BLaER1 (cell line): ENCODE measurements around the gene TOP1.

ENCODE experiments used
- H3K27ac ChIP-seq: shearing (Covaris generic); formaldehyde crosslinking; 2 replicates; pipeline ENCODE4 v1.8.1; 2022
- H3K27me3 ChIP-seq: shearing (Covaris generic); formaldehyde crosslinking; 2 replicates; pipeline ENCODE4 v1.8.1; 2022
- H3K36me3 ChIP-seq: shearing (Covaris generic); formaldehyde crosslinking; 2 replicates; pipeline ENCODE4 v1.8.1; 2022
- H3K4me1 ChIP-seq: shearing (Covaris generic); formaldehyde crosslinking; 2 replicates; pipeline ENCODE4 v1.8.1; 2022
- H3K4me2 ChIP-seq: shearing (Covaris generic); formaldehyde crosslinking; 2 replicates; pipeline ENCODE4 v1.8.1; 2022
- H3K4me3 ChIP-seq: shearing (Covaris generic); formaldehyde crosslinking; 2 replicates; pipeline ENCODE4 v1.8.1; 2022
- H3K9ac ChIP-seq: shearing (Covaris generic); formaldehyde crosslinking; 2 replicates; pipeline ENCODE4 v1.8.1; 2022
- H3K9me3 ChIP-seq: shearing (Covaris generic); formaldehyde crosslinking; 2 replicates; pipeline ENCODE4 v1.8.1; 2022
- H4K20me1 ChIP-seq: shearing (Covaris generic); formaldehyde crosslinking; 2 replicates; pipeline ENCODE4 v1.8.1; 2022
- Cebpa-rat ChIP-seq: shearing (Covaris generic); IDR thresholded peaks from 2 replicates; pipeline ENCODE4 v1.8.1; 2022

Gene TOP1

DNA sequence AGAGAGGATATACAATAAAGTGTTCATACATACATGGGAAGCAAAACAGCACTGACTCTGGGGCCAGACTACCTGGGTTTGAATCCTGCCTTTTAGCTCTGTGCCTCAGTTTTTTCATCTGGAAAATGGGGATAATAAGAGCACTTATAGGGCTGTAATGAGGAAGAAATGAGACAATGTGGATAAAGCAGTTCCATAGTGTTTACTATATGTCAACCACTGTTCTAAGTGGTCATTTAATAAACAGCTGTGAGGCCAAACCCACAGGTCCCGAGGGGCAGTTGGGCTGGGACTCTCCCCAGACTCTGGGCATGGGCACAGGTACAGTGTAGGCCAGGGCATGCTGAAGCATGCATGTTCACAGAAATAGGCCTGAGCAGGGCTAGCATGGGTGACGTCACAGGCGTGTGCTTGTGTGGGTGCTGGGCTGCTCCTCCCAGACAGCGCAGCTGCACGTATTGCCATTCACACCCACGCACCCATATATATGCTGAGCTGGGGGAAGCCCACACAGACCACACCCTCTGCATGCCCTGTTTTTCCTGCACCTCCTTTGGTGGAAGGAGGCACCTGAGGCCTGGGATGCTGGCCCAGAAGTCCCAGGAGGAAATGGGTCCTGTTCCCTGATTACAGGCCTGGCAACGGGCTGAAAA lies 105.2 kb downstream of the TOP1 start:
- no peaks in the 10 kb centered on the region for H3K9me3 ChIP-seq
- TF ChIP-seq Cebpa-rat = no peak
- peaks cover 11% of the 10 kb centered on the region for H4K20me1 ChIP-seq
- H3K27me3 ChIP-seq = no peaks in the 10 kb centered on the region
- H3K4me2 ChIP-seq = no peak overlapping the region
- no peak overlapping the region for H3K27ac ChIP-seq
- no peak overlapping the region for H3K9ac ChIP-seq
- no peaks in the 10 kb centered on the region for H3K36me3 ChIP-seq
- H3K4me1 ChIP-seq = peaks cover 21% of the 10 kb centered on the region
- H3K4me3 ChIP-seq = no peak overlapping the region

- no peak overlapping the region for H3K9ac ChIP-seq
- no peak overlapping the region for H3K4me2 ChIP-seq
- no peaks in the 10 kb centered on the region for H3K27me3 ChIP-seq
- no peak for TF ChIP-seq Cebpa-rat
- no peaks in the 10 kb centered on the region for H3K9me3 ChIP-seq
- H3K36me3 ChIP-seq = no peaks in the 10 kb centered on the region
- H4K20me1 ChIP-seq = peaks cover 18% of the 10 kb centered on the region
- H3K27ac ChIP-seq = no peak overlapping the region
- peaks cover 28% of the 10 kb centered on the region for H3K4me1 ChIP-seq
- no peak overlapping the region for H3K4me3 ChIP-seq
Observed at GRCh38 chr20:41134362-41135186, 106.0 kb downstream of the TOP1 start.

- no peaks in the 10 kb centered on the region for H3K27me3 ChIP-seq
- H3K4me2 ChIP-seq = peak overlapping the region; percentile 90; the same call in 1 of the 2 replicates
- peaks cover 7% of the 10 kb centered on the region; the same call in 1 of the 2 replicates for H3K36me3 ChIP-seq
- peaks cover 26% of the 10 kb centered on the region for H4K20me1 ChIP-seq
- no peak overlapping the region for H3K27ac ChIP-seq
- no peaks in the 10 kb centered on the region for H3K9me3 ChIP-seq
- no peak overlapping the region for H3K9ac ChIP-seq
- H3K4me1 ChIP-seq = peaks cover 36% of the 10 kb centered on the region
- no peak overlapping the region for H3K4me3 ChIP-seq
- no peak for TF ChIP-seq Cebpa-rat
Observed at GRCh38 chr20:41135187-41135887, 106.7 kb downstream of the TOP1 start.

DNA sequence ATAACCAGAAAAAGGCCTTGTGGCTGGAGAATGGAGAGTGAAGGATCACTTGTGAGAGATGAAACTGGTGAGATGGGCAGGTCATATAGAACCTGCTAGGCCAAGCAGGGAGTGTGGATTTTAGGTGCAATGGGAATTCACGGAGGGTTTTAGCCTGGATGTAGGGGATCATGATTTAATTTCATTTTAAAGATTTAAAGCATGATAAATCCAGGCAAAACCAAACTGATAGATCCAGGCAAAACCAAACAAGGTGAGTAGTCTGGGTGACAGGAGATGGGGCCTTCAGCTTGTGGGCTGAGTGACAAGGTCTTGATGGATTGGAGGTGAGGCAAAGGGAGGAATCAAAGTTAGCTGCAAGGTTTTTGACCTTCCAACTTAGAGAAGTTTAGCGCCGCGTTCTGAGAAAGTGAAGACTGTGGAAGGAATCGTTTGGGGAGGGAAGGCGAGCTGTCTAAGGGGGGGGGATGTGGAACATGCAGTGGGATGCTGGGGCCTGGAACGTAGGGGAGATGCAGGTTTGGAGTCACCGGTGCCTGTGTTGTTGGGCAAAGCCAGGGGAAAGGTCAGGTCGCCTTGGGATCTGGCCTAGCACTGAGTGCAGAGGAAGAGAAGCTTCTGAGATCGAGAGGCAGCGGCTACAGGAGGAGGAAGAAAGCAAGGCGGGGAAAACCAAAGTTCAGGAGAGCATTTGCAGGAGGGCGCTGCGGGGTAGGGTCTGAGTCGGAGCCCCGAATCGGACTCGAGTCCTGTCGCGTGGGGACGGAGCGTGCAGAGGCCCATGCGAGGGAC lies 107.5 kb downstream of the TOP1 start:
- H3K27ac ChIP-seq = peak overlapping the region; percentile 97
- peak overlapping the region; percentile 90 for H3K4me2 ChIP-seq
- peaks cover 7% of the 10 kb centered on the region; the same call in 1 of the 2 replicates for H3K36me3 ChIP-seq
- H3K4me1 ChIP-seq = peaks cover 43% of the 10 kb centered on the region
- TF ChIP-seq Cebpa-rat = no peak
- peak overlapping the region; percentile 94 for H3K9ac ChIP-seq
- no peaks in the 10 kb centered on the region for H3K27me3 ChIP-seq
- peak overlapping the region; percentile 92 for H3K4me3 ChIP-seq
- H4K20me1 ChIP-seq = peaks cover 33% of the 10 kb centered on the region
- H3K9me3 ChIP-seq = no peaks in the 10 kb centered on the region

DNA sequence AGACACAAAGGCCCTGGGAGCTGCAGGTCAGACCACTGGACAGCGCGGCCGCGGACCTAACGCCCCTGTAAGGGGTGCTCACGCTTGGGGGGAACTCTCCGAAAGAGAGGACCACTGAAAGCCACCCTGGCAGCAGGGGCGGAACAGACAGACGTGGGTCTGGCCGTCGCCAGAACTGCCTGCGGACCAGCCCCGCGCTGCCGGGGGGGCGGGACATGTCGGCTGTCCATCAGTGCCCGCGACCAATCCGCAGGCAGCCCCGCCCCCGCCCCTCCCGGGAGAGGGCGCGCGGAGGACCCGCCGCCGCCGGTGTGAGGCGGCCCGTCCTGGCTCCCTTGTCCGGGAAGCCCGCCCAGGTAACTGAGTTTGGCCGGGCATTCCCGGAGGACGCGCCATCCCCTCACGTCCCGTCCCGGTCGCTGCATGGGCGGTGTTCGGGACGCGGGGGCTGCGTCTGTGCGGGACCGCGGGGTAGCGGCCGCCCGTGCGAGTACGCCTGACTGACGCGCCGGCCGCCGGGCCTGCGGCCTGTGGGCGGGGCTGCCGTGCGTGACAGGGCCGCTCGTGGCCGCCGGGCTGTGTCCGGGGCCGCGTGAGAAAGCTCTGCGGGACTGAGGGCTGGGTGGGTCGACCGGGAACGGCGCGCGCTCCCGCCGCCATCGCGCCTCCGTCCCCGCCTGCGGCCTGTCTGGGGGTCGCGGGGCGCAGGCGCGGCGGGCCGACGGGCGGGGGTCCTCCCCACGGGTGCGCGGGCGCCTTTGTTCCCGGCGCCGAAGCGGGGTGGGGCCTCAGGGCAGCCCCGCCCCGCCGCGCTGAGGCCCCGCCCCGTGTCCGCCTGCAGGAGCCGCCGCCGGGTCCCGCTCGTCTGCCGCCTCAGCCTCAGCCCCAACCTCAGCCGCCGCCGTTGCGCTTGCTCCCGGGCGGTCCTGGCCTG lies 108.3 kb downstream of the TOP1 start, which contains the start of gene PLCG1:
PLCG1 (plus strand) TSS at position 864 of the 934 bp plus-strand sequence. CDS start 99 bp downstream, outside the sequence.
- Histone ChIP-seq H3K4me2 (peak within 1 kb of the TSS; percentile 90), H3K27me3 (no peaks in the 10 kb centered on the region), H3K4me3 (peak within 1 kb of the TSS; percentile 92), H4K20me1 (peaks cover 42% of the 10 kb centered on the region), H3K27ac (peak within 1 kb of the TSS; percentile 97), H3K4me1 (peaks cover 52% of the 10 kb centered on the region), H3K36me3 (peaks cover 8% of the 10 kb centered on the region; the same call in 1 of the 2 replicates), H3K9ac (peak within 1 kb of the TSS; percentile 94), H3K9me3 (no peaks in the 10 kb centered on the region)
- TF ChIP-seq Cebpa-rat = no peak

- no peaks in the 10 kb centered on the region for H3K9me3 ChIP-seq
- peak overlapping the region; percentile 94 for H3K9ac ChIP-seq
- H3K36me3 ChIP-seq = peaks cover 17% of the 10 kb centered on the region; the same call in 1 of the 2 replicates
- peaks cover 61% of the 10 kb centered on the region for H3K4me1 ChIP-seq
- H3K27ac ChIP-seq = peak overlapping the region; percentile 97
- peak overlapping the region; percentile 92 for H3K4me3 ChIP-seq
- H3K4me2 ChIP-seq = peak overlapping the region; percentile 88
- H3K27me3 ChIP-seq = no peaks in the 10 kb centered on the region
- TF ChIP-seq Cebpa-rat = no peak
- peaks cover 51% of the 10 kb centered on the region for H4K20me1 ChIP-seq
Observed at GRCh38 chr20:41137614-41138474, 109.2 kb downstream of the TOP1 start.

DNA sequence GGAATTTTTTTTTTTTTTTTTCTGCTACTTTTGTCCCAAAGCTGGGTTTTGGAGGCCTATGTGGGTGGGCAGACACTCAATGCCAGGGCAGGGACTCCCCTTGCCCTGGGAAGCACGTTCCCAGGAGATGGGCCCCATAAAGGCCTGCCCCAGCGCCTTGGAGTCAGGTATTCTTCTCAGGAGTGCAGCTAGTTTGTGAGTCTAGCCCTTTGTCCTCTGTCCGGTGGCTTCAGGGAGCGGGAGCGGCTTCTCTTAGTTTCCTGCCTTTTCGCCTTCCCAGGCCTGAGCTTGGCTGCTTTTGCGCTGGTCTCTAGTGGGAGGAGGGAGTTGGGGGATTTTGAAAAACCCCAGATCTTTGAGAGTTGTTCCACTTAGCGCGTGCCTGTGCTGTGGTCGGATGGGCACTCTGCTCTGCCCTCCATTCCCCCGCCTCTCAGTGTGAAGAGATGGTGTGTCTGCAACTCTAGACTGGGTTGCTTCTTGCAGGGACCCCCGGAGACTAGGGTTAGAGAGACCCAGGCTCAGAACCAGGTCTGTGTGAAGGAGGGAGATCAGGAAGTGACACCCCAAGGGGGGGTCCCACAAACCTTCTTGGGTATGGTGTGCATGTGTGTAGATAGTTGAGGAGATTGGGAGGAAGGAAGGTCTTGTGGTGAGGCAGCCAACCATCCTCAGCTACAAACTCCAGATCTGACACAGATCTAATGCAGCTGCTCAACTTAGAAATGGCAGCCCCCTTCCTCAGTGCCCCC lies 110.0 kb downstream of the TOP1 start:
- Histone ChIP-seq H3K9ac (peak overlapping the region; percentile 94), H3K27ac (peak overlapping the region; percentile 97), H3K4me1 (peaks cover 69% of the 10 kb centered on the region), H3K4me3 (peak overlapping the region; percentile 92), H3K4me2 (peak overlapping the region; percentile 88), H3K27me3 (no peaks in the 10 kb centered on the region), H3K9me3 (no peaks in the 10 kb centered on the region), H3K36me3 (peaks cover 25% of the 10 kb centered on the region; the same call in 1 of the 2 replicates), H4K20me1 (peaks cover 59% of the 10 kb centered on the region)
- TF ChIP-seq Cebpa-rat = no peak
